ENCODE data around the gene POU6F1. TPM values are rescaled to one million over a fixed set of nuclear protein-coding genes. Genes with fewer than 3 reads are reported as not detected.

POU6F1 gene
- total RNA-seq, 1 experiment from 2014 or later: 13.3 TPM

DNA sequence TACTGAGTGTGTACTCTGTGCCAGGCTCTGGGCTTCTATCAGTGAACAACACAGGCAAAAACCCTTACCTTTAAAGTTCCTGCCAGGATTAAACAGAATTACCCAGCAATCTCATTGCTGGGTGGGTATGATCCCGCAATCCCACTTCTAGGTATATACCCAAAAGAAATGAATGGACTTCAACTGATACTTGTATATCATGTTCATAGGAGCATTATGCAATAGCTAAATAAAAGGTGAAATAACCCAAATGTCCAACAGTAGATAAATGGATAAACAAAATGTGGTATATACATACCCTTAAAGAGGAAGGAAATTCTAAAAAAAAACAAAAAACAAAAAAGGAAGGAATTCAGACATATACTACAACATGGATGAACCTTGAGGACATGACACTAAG lies 35.4 kb upstream of the POU6F1 start:
- H3K56ac ChIP-seq (ENCODE audit: insufficient read length, low read depth, low read length): no peak overlapping the region

More for the DNA sequence above, 35.4 kb upstream of the POU6F1 start:
- H3K9ac ChIP-seq (ENCODE audit: extremely low read depth, insufficient read length, low read length): no peak overlapping the region
- no peaks in the 10 kb centered on the region for H3K79me2 ChIP-seq (ENCODE audit: insufficient read depth, low read length)
- Mint-ChIP-seq H3K9me3 (no peaks in the 10 kb centered on the region; a peak in 1 of 5 replicates), H3K4me3 (no peak overlapping the region), H3K27ac (no peak overlapping the region; a peak in 1 of 7 replicates), H3K4me1 (peaks cover 13 to 14% of the 10 kb centered on the region in 2 experiments), H3K36me3 (ENCODE audit: insufficient read depth in 1 of 3, low read depth in 3 of 3) (no peaks in the 10 kb centered on the region; a peak in 1 of 7 replicates), H3K27me3 (ENCODE audit: low read depth) (no peaks in the 10 kb centered on the region)
- no peak overlapping the region for H3K14ac ChIP-seq (ENCODE audit: insufficient read depth, low read length)
- no peaks in the 10 kb centered on the region; the same call in 1 of the 2 replicates for H3K4me1 ChIP-seq (ENCODE audit: insufficient read depth, low read length)
- no peaks in the 10 kb centered on the region for H3K9me3 ChIP-seq (ENCODE audit: control insufficient read depth, low read depth, low read length)
- no peaks in the 10 kb centered on the region for H4K20me1 ChIP-seq (ENCODE audit: control insufficient read depth, insufficient read depth, insufficient read length)
- H2AK5ac ChIP-seq (ENCODE audit: insufficient read length, low read length): no peak overlapping the region
- H3K18ac ChIP-seq (ENCODE audit: insufficient read length, low read depth, low read length): no peak overlapping the region
- H4K8ac ChIP-seq (replicated peaks; ENCODE audit: insufficient read length, low read depth, low read length): no peak overlapping the region
- H3K79me1 ChIP-seq (ENCODE audit: insufficient read depth, low read depth, low read length, poor library complexity, severe bottlenecking): no peaks in the 10 kb centered on the region
- no peak overlapping the region for H4K5ac ChIP-seq (ENCODE audit: insufficient read length, low read depth, low read length)
- no peak overlapping the region for H3T11ph ChIP-seq (ENCODE audit: low read length)
- no peak overlapping the region for H4K91ac ChIP-seq (ENCODE audit: insufficient read length, low read depth, low read length)
- no peak for DNase-seq
- H3K23ac ChIP-seq (ENCODE audit: insufficient read length, low read depth, low read length): no peak overlapping the region
- no peak overlapping the region for H2BK120ac ChIP-seq (ENCODE audit: low read depth, low read length, poor library complexity, severe bottlenecking)
- no peaks in the 10 kb centered on the region for H3K23me2 ChIP-seq (ENCODE audit: insufficient read length, low read depth, low read length, poor library complexity, severe bottlenecking)
- H2BK15ac ChIP-seq (ENCODE audit: low read depth, low read length): no peak overlapping the region
- no peak overlapping the region for H3K27ac ChIP-seq (ENCODE audit: insufficient read length, low read depth, low read length)
- H3K4ac ChIP-seq (ENCODE audit: low read depth, low read length): no peak overlapping the region
- no peak overlapping the region for H2BK12ac ChIP-seq (ENCODE audit: insufficient read length, low read depth, low read length)
- H2AFZ ChIP-seq (ENCODE audit: low read length): no peak overlapping the region
- no CpG with 5 or more reads among the region's 1 CpG for WGBS (ENCODE audit: extremely low coverage, insufficient read length, low lambda C conversion rate)
- TF ChIP-seq, protein P1, sequence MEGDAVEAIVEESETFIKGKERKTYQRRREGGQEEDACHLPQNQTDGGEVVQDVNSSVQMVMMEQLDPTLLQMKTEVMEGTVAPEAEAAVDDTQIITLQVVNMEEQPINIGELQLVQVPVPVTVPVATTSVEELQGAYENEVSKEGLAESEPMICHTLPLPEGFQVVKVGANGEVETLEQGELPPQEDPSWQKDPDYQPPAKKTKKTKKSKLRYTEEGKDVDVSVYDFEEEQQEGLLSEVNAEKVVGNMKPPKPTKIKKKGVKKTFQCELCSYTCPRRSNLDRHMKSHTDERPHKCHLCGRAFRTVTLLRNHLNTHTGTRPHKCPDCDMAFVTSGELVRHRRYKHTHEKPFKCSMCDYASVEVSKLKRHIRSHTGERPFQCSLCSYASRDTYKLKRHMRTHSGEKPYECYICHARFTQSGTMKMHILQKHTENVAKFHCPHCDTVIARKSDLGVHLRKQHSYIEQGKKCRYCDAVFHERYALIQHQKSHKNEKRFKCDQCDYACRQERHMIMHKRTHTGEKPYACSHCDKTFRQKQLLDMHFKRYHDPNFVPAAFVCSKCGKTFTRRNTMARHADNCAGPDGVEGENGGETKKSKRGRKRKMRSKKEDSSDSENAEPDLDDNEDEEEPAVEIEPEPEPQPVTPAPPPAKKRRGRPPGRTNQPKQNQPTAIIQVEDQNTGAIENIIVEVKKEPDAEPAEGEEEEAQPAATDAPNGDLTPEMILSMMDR (conservative IDR thresholded peaks at IDR 0.05): no peak
- H3K4me2 ChIP-seq (ENCODE audit: insufficient read depth, insufficient read length, low read length): no peak overlapping the region
- no peaks in the 10 kb centered on the region for H3K27me3 ChIP-seq (ENCODE audit: insufficient read depth, low read length)
- H2BK5ac ChIP-seq (ENCODE audit: insufficient read length, low read length): no peak overlapping the region
- no peak overlapping the region for H2BK20ac ChIP-seq (ENCODE audit: low read depth, low read length, poor library complexity, severe bottlenecking)

All from H9 (cell line).